GM12873 (cell line): ENCODE data around the gene LRRK1.

Experiments
- TF ChIP-seq, protein P1 (sequence below): IDR thresholded peaks from 2 replicates; pipeline ENCODE4 v1.5.1; 2012; ENCODE audit warnings: low read depth, mild to moderate bottlenecking, moderate library complexity, low read length, control low read depth; ENCODE audit not compliant: insufficient read depth; ENCODE audit errors: missing control alignments

Gene LRRK1, protein sequence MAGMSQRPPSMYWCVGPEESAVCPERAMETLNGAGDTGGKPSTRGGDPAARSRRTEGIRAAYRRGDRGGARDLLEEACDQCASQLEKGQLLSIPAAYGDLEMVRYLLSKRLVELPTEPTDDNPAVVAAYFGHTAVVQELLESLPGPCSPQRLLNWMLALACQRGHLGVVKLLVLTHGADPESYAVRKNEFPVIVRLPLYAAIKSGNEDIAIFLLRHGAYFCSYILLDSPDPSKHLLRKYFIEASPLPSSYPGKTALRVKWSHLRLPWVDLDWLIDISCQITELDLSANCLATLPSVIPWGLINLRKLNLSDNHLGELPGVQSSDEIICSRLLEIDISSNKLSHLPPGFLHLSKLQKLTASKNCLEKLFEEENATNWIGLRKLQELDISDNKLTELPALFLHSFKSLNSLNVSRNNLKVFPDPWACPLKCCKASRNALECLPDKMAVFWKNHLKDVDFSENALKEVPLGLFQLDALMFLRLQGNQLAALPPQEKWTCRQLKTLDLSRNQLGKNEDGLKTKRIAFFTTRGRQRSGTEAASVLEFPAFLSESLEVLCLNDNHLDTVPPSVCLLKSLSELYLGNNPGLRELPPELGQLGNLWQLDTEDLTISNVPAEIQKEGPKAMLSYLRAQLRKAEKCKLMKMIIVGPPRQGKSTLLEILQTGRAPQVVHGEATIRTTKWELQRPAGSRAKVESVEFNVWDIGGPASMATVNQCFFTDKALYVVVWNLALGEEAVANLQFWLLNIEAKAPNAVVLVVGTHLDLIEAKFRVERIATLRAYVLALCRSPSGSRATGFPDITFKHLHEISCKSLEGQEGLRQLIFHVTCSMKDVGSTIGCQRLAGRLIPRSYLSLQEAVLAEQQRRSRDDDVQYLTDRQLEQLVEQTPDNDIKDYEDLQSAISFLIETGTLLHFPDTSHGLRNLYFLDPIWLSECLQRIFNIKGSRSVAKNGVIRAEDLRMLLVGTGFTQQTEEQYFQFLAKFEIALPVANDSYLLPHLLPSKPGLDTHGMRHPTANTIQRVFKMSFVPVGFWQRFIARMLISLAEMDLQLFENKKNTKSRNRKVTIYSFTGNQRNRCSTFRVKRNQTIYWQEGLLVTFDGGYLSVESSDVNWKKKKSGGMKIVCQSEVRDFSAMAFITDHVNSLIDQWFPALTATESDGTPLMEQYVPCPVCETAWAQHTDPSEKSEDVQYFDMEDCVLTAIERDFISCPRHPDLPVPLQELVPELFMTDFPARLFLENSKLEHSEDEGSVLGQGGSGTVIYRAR (N-terminal part only)

DNA sequence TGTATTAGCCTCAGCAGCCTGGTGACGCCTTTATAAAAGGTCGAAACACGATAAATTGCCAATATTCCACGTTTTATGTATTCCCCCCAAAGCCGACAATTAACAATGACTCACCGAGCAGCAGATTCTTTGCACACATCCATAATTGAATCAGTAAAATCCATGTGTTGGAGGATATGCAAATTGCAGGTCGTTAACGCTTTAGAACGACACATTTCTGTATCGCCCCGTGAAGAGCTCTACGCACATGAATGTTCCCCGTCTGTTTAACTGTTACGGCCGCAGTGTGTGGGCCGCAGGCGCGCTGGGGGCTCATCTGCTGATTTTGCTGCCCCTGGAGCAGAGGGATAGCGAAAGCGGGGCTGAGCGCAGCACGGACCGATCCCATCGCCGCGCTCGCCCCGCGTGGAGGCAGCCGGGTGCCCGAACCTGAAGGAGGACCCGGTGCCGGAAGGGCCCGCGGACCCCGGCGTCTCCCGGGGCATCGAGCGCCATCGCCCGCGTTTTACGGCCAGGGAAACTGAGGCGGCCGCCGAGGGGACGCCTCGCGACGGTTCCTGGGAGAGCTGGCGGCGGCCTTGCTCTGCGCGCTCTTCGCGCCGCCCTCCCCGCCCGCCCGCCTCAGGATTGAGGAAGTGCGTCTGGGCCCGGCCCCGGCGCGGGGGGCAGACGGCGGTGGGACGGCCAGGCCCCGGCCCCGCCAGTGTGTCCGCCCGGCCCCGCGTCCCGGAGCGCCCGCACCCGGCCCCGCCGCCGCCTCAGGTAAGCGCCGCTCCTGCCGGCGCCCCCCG is at the start of gene LRRK1:
LRRK1 (plus strand) TSS at position 668 of the 791 bp plus-strand sequence. CDS start 5,276 bp downstream, outside the sequence.
- TF ChIP-seq, protein P1, sequence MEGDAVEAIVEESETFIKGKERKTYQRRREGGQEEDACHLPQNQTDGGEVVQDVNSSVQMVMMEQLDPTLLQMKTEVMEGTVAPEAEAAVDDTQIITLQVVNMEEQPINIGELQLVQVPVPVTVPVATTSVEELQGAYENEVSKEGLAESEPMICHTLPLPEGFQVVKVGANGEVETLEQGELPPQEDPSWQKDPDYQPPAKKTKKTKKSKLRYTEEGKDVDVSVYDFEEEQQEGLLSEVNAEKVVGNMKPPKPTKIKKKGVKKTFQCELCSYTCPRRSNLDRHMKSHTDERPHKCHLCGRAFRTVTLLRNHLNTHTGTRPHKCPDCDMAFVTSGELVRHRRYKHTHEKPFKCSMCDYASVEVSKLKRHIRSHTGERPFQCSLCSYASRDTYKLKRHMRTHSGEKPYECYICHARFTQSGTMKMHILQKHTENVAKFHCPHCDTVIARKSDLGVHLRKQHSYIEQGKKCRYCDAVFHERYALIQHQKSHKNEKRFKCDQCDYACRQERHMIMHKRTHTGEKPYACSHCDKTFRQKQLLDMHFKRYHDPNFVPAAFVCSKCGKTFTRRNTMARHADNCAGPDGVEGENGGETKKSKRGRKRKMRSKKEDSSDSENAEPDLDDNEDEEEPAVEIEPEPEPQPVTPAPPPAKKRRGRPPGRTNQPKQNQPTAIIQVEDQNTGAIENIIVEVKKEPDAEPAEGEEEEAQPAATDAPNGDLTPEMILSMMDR: no peak

DNA sequence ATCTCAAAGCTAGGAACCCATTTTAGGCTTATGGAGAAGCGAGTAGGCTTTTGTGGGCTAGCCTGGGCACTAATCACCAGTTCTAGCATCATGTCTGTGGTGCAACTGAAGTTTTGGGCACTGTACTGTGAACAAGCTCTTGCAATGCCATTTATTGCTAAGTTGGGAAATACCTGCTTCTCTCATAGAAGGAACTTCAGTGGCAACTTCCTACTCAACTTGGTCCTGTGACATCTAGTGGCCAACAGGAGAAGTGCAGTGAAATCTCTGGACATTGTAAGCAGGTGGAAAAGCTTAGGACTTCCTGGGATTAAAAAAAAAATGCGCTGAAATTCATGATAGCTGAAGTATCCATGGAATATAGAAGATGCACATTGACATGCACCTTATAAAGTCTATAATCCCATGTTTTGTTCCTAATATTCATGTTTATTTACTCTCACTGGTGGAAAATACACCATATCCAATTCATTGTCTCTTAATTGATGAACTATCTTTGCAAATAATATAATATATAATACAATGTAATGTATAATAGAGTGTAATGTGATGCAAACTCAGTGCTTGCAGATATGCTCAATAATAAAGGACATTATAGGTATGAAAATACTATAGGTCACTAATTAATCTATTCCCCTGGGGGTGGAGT is 46.0 kb upstream of the LRRK1 start:
- TF ChIP-seq, protein P1: peak; percentile 90

DNA sequence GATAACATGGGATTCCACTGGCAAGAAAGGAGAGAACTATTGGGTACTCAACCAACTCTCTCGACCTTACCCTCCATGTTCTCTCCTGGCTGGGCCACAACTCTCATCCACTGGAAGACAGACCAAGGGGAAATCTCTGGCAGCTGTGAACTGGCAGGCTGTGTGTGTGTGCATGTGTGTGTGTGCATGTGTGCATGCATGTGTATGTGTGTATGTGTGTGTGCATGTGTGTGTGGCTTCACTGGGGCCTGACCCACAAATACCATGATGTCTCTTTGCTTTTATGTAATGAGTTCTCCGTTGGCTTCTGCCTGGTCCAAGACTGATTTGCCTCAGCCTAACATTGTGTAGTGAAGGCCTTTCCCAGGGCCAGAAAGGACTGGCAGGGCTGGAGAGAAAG is 43.7 kb upstream of the LRRK1 start:
- TF ChIP-seq, protein P1: no peak

DNA sequence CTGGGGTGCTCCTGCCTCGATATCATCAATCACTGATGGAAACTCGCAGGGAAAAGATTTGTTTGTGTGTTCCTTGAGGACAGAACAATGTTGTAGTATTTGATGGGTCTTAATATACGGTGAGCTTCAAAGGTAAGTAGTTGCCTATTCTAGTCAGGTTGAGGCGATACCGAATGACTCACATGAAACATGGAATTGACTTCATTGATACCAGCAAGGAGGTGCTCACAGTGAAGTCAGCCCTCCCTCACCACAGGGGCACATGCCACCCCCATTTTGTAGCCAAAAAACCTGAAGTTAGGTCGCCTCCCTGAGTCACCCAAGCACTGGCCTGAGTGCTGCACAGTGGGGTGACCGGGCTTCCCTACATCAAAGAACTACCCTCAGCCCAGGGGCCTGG is 43.2 kb upstream of the LRRK1 start:
- TF ChIP-seq, protein P1: no peak

DNA sequence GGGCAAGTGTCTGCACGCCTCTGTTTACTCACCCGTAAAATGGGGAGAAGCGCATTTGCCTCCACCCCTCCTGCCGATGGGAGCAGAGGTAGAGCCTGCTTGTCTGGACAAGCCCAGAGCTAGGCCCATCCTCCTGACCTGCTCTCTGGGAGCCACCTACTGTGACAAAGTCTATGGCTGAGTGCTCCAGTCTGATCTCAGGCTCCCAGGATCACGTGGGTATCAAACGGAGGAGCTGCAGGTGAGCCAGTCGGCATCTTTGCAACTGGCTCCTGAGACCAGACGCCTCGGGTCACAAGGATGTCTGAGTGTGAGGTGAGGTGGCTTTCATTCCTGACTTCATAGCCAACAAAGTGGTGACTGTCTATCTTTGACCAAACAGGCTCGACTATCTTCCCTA is 41.6 kb upstream of the LRRK1 start:
- TF ChIP-seq, protein P1: no peak

DNA sequence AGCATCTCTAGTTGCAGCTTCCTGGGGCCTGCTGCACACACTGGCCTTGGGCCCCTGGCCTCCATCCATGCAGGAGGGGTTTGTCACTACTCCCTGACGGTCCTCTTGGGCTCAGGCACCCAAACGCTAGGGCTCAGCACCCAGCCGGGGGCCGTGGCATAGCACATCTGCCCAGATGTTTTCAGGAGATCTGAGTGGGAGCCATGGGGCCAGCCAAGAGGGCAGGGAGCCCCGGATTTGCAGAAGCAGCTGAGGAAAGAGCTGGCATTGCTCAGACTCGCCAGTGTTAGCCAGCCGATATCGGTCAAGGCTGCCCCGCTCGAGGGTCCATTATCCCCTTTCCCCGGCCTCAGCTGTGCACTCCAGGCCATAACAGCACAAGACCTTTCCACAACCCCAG is 41.0 kb upstream of the LRRK1 start:
- TF ChIP-seq, protein P1: no peak
